ENCODE data around the gene CA11. TPM values are rescaled to one million over a fixed set of nuclear protein-coding genes. Genes with fewer than 3 reads are reported as not detected.

Gene CA11
- total RNA-seq, 1 donor = 1.3 TPM

DNA sequence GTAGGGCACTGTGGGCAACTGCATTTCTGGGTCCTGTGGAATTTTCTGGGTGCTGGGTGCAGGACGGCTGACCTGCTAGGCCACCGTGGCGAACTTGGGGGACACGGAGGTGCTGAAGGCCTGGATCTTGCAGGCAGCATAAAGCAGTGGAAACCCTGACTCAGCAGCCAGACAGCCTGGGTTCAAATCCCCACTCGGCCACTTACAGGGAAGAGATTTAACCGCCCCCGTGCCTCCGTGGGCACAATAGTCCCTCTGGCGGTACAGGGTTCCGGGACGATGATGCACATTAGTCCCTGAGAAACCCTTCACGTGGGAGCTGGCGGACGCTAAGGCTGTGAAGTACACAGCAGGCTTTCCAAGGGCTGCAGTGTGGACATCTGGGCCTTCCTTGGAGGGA lies 34.1 kb downstream of the CA11 start:
- DNase-seq (ENCODE audit: low read depth) = no peak
- TF ChIP-seq, protein P1, sequence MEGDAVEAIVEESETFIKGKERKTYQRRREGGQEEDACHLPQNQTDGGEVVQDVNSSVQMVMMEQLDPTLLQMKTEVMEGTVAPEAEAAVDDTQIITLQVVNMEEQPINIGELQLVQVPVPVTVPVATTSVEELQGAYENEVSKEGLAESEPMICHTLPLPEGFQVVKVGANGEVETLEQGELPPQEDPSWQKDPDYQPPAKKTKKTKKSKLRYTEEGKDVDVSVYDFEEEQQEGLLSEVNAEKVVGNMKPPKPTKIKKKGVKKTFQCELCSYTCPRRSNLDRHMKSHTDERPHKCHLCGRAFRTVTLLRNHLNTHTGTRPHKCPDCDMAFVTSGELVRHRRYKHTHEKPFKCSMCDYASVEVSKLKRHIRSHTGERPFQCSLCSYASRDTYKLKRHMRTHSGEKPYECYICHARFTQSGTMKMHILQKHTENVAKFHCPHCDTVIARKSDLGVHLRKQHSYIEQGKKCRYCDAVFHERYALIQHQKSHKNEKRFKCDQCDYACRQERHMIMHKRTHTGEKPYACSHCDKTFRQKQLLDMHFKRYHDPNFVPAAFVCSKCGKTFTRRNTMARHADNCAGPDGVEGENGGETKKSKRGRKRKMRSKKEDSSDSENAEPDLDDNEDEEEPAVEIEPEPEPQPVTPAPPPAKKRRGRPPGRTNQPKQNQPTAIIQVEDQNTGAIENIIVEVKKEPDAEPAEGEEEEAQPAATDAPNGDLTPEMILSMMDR (IDR thresholded peaks at IDR 0.05; ENCODE audit: insufficient read depth, low read depth, low read length) = no peak
- no peak overlapping the region for H3K4me3 ChIP-seq (ENCODE audit: low read depth, low read length)

DNA sequence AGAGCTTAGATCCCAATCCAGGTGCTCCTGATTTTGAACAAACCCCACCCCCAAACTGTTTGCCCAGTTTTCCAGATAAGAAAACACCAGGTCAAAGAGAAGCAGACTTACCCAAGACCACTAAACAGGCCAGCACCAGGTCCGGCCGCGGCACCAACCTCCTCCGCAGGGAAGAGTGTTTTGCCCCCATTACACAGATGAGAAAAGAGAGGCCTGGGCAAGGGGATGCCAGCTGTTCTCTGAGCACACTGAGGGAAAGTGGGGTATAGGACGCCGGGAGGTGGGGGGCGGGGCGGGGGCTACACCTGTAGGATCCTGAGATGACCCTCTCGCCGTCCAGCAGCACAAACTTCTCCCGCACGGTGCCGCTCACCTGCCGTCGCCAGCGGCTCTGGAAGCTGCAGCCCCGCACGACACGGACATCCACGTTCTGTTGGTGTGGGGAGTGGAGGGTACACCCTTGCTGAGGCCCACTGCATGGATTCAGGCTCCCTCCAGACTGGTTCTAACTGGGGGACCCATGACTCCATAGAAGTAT lies 36.3 kb downstream of the CA11 start:
- no peak overlapping the region for H3K4me3 ChIP-seq (ENCODE audit: low read depth, low read length)
- TF ChIP-seq, protein P1 (IDR thresholded peaks at IDR 0.05; ENCODE audit: insufficient read depth, low read depth, low read length) = no peak

DNA sequence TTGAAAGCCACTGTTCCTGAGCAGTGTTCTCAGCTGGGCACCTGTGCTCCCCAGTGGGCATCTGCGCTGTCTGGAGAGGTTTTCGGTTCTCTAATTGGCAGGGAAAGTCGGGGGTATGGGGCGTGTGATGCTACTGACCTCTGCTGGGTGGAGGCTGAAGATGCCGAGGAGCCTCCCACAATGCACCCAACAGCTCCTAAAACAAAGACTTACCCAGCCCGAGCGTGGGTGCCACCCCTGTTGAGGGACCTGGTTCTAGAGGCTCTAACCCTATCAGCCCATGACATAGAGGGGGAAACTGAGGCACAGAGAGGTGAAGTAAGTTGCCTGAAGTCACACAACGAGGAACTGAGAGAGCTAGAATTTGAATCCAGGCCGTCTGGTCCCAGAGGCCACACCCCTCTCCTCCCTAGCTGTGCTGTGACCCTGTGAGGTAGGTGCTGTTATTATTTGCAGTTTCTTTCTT lies 37.2 kb downstream of the CA11 start:
- TF ChIP-seq, protein P1 (IDR thresholded peaks at IDR 0.05; ENCODE audit: insufficient read depth, low read depth, low read length) = peak; percentile 62
- H3K4me3 ChIP-seq (ENCODE audit: low read depth, low read length) = no peak overlapping the region
- DNase-seq (ENCODE audit: low read depth) = peak; percentile 38

More for the DNA sequence above, 36.3 kb downstream of the CA11 start:
- DNase-seq (ENCODE audit: low read depth) = no peak

DNA sequence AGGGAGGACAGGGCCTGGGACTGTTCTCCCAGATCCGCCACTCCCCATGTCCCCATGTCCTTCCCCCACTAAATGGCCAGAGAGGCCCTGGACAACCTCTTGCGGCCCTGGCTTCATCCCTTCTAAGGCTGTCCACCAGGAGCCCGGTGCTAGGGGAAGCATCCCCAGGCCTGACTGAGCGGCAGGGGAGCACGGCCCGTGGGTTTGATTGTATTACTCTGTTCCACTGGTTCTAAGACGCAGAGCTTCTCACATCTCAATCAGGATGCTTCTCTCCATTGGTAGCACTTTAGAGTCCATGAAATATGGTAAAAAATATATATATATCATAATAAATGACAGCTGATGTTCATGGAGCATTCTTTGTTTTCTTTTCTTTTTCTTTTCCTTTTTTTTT lies 38.6 kb downstream of the CA11 start:
- DNase-seq (ENCODE audit: low read depth) = no peak

DNA sequence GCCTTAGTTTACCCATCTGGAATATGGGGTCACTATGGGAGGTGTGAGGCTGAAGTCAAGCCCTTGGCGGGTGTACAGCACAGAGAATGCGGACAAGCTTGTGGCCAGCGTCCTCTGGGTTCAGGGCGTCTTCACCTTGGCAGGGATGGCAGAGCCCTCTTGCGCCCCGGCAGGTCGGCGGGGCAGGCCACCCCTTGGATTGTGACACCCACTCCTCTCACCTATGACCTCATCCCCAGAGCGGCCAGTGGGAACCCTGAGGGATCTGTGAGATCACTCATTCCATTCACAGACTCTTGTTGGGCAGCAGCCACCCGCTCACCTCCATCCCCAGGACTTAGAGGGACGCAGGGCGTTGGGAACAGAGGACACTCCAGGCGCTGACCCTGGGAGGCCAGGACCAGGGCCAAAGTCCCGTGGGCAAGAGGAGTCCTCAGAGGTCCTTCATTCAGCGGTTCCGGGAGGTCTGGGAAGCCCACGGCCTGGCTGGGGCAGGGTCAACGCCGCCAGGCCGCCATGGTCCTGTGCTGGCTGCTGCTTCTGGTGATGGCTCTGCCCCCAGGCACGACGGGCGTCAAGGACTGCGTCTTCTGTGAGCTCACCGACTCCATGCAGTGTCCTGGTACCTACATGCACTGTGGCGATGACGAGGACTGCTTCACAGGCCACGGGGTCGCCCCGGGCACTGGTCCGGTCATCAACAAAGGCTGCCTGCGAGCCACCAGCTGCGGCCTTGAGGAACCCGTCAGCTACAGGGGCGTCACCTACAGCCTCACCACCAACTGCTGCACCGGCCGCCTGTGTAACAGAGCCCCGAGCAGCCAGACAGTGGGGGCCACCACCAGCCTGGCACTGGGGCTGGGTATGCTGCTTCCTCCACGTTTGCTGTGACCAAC lies 39.3 kb downstream of the CA11 start, which contains the start of gene SPACA4:
SPACA4 (plus strand) TSS at position 280 of the 896 bp plus-strand sequence; CDS start at position 517, 237 bp downstream.
- DNase-seq (ENCODE audit: low read depth) = no peak
- no peak within 1 kb of the TSS for H3K4me3 ChIP-seq (ENCODE audit: low read depth, low read length)
- TF ChIP-seq, protein P1 (IDR thresholded peaks at IDR 0.05; ENCODE audit: insufficient read depth, low read depth, low read length) = no peak

More for the DNA sequence above, 38.6 kb downstream of the CA11 start:
- no peak overlapping the region for H3K4me3 ChIP-seq (ENCODE audit: low read depth, low read length)
- TF ChIP-seq, protein P1 (IDR thresholded peaks at IDR 0.05; ENCODE audit: insufficient read depth, low read depth, low read length) = no peak

DNA sequence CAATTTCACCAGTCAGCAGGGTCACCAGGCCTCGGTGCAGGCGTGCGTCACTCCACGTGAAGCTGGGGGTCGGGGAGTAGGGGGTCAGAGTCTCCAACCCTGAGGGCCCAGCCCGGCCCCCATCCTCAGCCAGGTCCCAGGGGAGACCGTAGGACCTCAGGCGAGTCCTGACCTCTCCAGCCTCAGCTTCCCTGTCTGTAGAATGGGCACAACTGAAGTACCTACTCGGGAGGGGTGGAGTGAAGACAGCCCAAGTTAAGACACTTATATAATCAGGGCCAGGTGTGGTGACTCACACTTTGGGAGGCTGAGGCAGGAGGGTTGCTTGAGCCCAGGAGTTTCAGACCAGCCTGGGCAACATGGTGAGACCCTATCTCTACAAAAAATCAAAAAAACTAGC lies 42.1 kb downstream of the CA11 start:
- H3K4me3 ChIP-seq (ENCODE audit: low read depth, low read length) = no peak overlapping the region
- TF ChIP-seq, protein P1 (IDR thresholded peaks at IDR 0.05; ENCODE audit: insufficient read depth, low read depth, low read length) = no peak
- DNase-seq (ENCODE audit: low read depth) = no peak
